Ammon's horn (tissue), 1 donor: ENCODE data around the gene PLCL2.
"Not testable (repeated sequence)": the region's sequence is repeated elsewhere in the genome, so short reads cannot be mapped to it uniquely, and the experiment has no call there.

Experiments
- DNase-seq: peaks from one replicate; pipeline ENCODE4 v3.0.0-alpha.2; 2016; ENCODE audit warnings: low spot score

The PLCL2 gene

DNA sequence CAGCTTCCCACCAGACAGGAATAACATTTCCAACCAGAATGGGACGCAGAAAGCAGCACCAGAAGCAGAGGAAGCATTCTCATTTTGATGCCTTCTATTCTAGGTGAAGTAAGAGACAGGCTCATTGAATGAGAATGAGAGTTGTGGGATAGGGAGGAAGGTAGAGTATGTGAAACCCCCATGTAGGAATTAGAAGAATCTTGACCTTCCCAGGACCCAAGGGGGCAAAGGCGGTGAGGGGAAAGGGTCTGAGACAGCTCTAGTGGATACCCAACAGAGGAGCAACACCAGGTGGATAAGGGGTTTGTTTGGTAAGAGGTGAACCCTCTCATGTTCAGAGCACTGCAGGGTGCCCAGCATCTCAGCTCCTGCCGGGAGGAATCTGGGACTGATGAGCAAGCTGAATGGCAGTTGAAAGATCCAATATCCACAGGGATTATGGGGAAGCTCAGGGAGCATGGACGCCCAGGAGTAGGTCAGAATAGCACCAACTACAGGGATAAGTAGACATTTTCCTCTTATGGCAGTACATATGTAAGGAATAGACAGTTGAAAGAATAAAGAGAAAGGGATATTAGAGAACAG, 77.0 kb downstream of the PLCL2 start:
- DNase-seq: no peak

DNA sequence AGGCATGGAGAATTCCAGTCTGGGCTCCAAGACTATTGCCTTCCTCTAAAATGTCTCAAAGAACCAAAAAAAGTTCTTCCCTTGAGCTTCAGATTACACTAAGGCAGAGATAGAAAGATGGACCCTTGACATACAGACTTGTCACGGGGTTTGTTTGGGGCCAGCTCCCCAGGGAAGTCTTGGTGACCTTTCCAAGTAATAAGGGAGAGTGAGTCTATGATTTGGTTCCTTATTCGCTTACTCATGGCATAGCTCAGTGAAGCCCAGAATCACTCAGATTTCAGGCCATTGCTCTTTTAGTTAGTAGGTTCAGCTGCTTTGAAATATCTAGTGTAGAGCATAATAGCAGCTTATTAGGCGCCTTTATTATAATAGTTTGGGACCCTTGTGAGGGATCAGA, 90.3 kb downstream of the PLCL2 start:
- DNase-seq: no peak

- no peak for DNase-seq
These were observed 93.6 kb downstream of the PLCL2 start for GRCh38 chr3:16978234-16978920.

DNA sequence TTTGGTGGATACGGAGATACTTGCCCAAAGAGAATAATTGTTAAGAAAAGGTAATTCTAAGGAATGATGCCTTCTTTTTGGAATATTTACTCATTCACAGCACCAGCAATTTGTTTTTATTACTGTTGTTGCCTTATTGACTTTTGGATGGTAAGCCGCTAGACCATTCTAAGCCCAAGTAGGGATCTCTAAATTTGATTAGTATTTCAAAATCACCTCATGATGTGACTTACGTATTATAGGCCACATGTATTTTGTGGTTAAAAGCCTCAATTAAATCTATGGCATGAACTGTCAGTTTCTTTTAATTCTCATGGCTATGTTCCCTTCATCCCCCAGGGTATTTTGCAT, 94.1 kb downstream of the PLCL2 start:
- no peak for DNase-seq

GRCh38 chr3:16979769-16980515, 95.2 kb downstream of the PLCL2 start:
- not testable (repeated sequence) for DNase-seq

- DNase-seq: not testable (repeated sequence)
These were observed 95.8 kb downstream of the PLCL2 start for GRCh38 chr3:16980526-16980925.

DNA sequence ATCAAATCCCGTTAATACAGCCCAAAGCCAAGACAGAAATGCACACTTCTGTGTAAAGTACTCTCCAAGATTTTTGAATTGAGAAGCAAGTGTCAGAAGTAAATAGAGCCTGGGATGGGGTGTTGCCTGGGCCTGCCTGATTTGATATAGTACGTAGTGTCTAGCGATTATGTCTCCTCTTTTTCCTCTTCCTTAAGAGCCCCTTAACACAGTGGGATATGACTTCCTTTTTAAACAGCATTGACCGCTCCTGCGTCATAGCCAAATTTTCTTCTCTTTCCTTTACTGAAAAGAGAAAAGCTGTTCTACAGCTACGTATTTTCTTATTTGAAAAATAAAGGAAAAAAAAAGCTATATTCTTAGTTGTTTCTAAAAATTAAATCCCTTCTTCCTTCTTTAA, 97.7 kb downstream of the PLCL2 start:
- DNase-seq: no peak

DNA sequence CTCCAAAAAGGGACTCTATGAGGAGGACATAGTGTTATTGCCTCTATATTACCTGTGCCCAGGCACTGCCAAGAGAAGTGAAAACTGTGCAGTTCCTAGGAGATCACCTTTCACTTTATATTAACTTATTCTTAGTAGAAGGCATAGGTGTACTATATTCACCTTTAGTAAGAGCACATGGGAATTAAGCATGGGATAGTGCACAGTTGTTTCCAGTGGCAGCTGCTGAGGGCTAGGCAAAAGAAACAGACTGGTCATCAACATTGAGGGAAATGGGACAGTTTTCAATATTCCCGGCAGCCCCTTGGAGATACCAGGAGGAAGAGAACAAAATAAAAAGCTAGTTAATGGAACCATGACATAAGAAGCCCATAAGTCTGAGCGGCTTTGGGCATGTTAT, 100.9 kb downstream of the PLCL2 start:
- no peak for DNase-seq

DNA sequence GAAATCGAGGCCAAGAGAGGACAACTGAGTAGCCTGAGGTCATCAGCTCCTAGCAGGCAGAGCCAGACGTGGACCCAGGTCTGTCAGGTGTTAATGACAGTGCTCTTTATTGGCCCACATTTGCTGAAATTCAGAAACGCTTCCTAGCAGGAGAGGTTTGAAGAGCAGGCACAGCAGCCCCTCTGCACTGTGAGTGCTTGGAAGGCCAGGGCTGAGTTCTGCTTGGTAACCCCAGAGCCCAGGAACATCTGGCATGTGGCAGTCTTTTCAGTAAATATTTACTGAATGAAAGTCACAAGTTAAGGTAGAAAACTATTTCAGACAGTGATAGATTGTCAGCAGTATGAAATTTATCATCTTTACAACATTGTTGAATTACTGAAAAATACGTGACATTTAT, 102.4 kb downstream of the PLCL2 start:
- no peak for DNase-seq

DNA sequence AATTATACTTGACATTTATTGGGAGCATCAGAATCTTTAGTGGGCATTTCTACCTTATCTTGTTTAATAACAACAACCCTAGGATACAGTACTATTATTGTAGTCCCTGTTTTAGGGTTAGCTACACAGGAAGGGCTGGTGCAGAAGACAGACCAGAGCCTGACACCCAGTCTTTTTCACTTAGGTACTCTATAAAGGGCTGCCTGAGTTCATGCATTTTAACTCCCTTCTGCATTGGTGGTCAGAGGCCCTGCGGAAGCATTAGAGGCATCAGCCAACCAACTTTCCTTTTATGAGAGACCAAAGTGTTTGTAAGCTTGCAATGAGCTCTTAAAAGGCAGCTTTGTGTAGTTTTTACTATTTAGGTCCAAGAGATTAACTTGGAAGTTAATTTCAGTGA, 105.4 kb downstream of the PLCL2 start:
- no peak for DNase-seq

- no peak for DNase-seq
These were observed 107.4 kb downstream of the PLCL2 start for GRCh38 chr3:16992198-16992597.

DNA sequence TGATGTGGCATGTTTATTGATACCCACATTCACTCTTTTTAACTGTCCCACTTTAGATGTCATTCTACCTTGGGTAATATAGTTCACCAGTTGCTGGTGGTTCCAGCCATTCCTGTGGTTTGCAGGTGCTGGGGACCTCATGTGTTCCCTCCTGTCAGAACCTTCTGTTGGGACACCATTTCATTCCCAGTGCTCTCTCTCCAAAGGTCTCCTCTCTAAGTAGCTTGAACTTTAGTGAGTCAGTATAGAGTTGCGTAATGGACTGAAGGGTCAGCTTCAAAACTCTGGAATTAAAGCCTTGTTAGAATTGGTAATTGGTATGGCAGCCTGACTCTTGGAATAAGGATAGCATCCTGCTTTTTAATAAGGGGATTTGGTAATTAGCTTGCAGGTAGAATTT, 108.5 kb downstream of the PLCL2 start:
- no peak for DNase-seq

GRCh38 chr3:16994854-16995525, 110.2 kb downstream of the PLCL2 start:
- no peak for DNase-seq

DNA sequence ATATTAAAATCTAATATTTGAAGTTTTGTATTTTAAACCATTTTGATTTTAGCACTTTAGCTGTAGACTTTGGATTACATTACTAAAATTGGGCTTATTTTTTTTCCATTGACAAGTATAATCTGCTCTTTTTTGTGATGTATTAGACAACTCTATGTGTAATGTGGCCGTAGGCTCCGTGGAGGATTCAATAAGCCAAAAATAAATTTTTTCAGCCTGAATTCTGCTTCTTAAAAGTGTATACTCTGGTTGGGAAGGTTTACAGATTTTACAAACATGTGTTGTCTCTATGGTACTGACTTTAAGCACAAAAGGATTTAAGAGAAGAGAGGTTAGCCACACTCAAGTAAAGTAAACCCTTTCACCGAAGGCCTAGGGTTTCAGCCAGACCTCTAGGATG, 110.8 kb downstream of the PLCL2 start:
- no peak for DNase-seq

DNA sequence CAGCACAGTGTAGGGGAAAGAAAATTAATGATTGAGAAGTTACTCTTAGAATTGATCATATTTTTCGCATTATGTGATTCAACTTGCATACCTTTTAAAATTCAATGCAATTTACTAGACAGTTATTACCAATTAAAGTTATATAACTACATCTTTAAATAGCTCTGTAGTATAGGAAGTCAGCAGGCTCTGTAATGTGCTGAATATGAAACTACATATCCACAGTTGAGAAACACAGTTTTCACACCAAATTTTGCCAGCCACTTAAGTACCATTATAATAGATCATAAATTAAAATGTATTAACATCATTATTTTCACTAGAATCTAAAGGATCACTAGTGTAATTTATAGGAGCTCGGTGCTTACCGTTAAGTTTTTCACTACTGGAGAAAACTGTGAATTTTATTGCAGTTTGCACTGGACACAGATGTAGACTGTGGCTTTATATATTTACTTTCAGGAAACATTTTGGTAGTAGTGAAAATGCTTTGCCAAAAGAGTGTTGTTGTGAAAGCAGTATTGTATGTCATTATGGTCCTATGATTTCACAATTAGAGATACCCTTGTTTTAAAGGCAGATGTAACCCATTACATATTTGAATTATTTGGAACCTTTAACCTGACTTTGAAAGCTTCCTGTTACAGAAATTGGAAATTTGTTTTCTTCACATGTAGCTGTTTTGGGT, 113.6 kb downstream of the PLCL2 start:
- DNase-seq: no peak

- DNase-seq: no peak
These were observed 114.4 kb downstream of the PLCL2 start for GRCh38 chr3:16999161-16999560.

GRCh38 chr3:16999871-17000270, 115.1 kb downstream of the PLCL2 start:
- DNase-seq: no peak

- DNase-seq: no peak
These were observed 118.7 kb downstream of the PLCL2 start for GRCh38 chr3:17003457-17003856.

DNA sequence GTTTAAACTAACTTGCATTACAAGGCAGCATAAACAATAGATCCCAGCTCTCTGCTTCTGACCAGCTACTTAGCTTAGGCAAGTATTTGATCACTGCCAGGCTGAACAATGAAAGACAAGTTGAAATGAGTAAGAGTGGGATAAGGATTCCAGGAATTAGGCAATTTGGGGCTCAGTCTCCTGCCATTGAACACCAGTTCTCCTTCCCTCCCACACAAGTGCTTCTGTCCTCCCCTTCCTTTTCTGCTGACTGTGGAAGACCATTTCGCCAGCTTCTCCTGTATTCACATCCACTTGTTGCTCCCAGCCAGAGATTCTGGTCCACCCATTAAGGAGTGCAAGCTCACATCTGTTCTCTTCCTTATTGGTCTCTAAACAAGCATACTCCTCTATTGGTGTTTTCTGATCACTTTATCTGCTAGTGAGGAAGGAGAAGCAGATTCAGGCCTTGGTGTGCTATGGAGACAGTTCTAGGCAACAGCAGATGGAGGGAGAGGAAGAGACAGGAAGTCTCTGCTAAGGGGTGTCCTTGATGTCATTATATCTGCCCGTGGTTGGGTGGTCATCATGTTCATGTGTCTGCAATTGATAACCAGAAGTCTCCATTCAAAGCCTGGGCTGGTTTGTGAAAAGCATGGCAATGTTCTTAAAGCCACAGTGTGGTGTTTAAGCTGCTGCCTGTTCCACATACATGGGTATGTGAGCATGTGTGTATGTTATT, 121.5 kb downstream of the PLCL2 start:
- DNase-seq: no peak

GRCh38 chr3:17007284-17007683, 122.5 kb downstream of the PLCL2 start:
- no peak for DNase-seq

DNA sequence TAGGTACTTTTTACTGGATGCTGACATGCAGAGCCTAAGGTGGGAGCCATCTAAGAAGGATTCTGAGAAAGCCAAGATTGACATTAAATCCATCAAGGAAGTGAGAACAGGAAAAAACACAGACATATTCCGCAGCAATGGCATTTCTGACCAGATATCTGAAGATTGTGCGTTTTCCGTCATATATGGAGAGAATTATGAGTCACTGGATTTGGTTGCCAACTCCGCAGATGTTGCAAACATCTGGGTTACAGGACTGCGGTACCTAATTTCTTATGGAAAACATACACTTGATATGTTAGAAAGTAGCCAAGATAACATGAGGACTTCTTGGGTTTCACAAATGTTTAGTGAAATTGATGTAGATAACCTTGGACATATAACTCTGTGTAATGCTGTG, 125.1 kb downstream of the PLCL2 start:
- no peak for DNase-seq
